ENCODE results near the gene SMTN.
"Not testable (repeated sequence)": the region's sequence is repeated elsewhere in the genome, so short reads cannot be mapped to it uniquely, and the experiment has no call there.

Gene SMTN

DNA sequence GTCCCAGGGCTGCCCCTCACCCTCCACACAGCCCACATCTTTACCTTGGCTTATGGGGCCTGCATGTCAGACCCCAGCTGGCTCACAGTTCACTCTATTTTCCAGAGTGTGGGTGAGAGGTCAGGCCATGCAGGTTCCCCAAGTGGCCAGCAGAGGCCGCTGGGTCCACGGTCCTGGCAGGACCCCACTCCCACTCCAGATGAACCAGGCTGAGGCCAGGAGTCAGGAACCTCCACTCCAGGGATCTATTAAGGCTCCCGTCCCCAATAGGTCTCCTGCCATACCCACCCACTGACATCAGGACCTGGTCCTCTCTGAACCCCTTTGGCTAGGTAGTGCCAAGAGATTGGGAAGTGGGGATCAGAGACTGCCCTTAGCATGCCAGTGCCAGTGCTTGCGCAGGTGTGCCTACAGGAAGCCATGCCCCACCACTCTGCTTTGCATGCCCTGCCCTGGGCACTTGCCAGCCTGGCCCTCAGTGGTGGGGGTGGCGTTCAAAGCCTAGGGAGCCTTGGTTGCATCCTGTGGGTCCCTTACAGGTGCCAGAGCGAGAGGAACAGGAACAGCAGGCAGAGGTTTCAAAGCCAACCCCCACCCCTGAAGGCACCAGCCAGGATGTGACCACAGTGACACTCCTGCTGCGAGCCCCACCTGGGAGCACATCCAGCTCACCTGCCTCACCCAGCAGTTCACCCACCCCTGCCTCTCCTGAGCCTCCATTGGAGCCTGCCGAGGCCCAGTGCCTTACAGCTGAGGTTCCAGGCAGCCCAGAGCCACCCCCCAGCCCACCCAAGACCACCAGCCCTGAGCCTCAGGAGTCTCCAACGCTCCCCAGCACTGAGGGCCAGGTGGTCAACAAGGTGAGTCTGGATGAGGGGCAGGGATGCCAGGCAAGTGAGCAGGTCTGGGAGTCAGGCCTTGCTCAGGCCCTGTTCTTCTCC is 8.3 kb downstream of the SMTN start:
- DNase-seq = peak in 33 of 51 donors; percentile 10 to 71 (median 33)

DNA sequence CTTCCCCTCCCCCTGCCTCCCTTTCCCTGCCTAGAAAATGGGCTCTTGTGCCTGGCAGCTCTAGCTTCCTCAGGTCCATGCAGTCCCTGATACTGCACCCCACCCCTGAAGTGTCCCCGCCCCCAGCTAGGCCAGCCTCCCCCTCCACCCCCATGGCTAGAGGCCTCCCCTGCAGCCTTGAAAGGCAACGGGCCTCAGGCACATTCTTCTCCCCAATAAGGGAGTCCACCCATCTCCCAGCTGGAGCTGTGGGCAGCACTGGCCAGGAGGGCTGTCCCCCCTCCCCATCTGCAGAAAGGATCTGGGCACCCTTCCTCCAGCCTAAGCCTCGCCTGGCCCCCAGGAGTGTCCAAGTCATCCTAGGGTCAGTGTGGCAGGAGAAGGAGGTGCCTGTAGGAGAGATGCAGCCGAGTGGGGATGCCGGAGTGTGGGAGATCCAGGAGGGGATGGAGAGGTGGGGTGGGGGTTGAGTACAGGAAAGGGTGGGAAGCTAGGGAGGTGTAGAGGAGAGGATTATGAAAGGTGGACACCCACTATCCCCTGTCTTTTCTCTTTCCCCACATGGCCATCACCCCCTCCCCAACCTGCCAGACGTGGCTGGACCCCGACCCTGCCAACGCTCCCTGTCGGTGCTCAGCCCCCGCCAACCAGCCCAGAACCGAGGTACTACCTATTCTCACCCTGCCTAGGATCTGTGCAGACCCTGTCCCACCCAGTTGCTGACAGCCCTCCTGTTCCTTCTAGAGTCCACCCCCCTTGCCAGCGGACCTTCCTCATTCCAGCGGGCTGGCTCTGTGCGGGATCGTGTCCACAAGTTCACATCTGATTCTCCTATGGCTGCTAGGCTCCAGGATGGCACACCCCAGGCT is 9.3 kb downstream of the SMTN start:
- no peak for DNase-seq

DNA sequence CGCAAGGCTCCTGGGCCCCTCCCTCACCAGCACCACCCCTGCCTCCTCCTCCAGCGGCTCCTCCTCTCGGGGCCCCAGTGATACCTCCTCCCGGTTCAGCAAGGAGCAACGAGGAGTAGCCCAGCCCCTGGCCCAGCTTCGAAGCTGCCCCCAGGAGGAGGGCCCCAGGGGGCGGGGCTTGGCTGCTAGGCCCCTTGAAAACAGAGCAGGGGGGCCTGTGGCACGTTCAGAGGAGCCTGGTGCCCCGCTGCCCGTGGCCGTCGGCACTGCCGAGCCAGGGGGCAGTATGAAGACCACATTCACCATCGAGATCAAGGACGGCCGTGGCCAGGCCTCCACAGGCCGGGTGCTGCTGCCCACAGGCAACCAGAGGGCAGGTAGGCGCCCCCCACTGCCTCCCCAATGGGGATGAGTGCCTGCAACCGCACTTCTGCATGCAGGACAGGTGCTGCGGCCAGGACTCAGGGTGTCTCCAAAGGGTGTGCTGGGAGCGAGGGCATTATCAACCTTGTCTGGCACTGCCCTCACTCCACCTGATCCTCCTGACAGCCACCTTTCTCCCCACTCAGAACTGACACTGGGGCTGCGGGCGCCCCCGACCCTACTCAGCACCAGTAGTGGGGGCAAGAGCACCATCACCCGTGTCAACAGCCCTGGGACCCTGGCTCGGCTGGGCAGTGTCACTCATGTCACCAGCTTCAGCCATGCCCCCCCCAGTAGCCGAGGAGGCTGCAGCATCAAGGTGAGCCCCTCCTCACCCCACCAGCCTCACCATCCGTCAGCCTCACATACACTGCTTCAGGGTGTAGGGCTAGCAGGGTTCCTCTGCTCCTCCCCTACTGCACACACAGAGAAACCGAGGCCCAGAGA is 10.2 kb downstream of the SMTN start:
- no peak for DNase-seq

DNA sequence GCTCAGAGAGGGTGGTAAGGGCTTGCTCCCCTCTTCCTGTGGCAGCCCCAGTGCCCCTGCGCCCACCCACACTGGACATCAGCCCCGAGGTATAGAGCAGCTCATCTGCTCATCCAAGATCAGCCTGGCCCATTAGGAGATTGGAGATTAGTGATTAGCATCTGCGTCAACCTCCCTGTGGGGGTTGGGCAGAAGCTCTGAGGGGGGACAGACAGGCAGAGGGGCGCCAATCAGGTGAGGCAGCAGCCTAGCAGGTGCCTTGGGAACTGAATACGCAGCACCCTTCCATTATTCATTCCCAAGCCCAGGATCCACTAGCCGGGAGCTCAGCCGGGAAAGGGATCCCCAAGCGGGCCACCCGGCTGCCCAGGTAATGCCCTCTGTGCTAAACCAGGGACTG is 11.0 kb downstream of the SMTN start:
- DNase-seq = no peak

DNA sequence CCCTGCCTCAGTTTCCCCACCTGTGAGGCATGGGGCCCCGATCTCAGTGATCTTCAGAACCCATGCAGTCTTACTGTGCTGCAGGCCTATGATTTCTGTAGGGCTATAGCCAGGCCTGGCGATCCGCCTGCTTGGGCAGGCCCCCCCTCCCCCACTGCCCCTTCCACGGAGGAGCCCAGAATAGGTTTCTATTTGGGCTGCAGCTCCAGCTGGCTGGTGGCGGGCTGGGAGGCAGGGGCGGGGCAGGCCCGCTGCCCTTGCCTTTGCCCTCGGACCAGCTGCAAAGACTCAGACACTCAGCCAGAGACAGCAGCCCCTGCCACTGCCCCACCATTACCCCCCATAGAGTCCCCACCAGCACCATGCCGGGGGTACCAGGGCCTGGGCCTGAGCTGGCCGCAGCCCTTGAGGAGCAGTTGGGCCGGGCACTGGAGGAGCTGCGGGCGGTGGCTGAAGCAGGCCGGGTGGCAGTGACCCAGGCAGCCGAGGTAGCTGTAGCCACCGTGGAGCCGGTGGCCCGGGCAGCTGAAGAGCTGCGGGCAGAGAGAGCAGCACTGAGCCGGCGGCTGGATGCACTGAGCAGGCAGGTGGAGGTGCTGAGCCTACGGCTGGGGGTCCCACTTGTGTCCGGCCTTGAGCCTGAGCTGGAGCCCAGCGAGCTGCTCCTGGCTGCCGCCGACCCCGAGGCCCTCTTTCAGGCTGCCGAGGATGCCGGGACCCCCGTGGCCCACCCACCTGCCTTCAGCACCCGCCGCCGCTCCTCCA is 12.2 kb downstream of the SMTN start:
- DNase-seq = peak in 31 of 51 donors; percentile 16 to 77 (median 51)

DNA sequence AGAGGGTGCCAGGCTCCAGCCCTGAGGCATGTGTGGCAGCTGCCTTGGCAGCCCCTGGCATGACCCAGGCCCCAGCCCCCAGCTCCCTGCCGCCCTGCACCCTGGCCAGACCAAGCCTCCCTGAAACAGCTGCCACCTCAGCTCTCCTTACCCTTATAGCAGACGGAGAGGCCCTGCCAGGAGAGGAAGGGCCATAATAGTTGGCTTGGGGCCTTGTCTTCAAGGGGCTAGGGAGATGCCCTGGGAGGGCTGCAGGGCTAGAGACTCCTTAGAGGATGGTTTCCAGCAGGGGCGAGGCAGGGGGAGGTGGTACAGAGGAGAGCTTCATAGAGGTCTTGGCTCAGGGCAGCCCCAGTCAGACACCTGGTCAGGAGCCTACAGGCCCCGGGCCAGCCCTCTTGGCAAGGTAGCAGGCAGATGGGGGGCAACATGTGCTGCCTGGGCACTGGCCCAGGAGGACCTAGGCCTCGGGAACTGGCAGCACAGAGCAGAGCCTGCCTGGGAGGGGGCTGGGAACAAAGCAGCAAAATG is 13.0 kb downstream of the SMTN start:
- peak in 23 of 51 donors; percentile 15 to 68 (median 41) for DNase-seq

DNA sequence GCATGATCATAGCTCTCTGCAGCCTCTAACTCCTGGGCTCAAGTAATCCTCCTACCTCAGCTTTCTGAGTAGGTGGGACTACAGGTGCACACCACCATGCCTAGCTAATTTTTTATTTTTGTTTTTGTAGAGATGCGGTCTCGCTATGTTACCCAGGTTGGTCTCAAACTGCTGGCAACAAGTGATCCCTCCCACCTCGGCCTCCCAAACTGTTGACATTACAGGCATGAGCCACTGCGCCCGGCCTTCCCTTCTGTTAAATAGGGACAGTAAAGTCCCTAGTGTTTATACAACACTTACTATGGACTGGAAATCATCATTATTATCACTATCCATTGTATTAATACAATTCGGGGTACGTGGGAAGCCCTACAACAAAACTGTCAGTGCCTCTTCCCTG is 13.6 kb downstream of the SMTN start:
- DNase-seq = no peak

DNA sequence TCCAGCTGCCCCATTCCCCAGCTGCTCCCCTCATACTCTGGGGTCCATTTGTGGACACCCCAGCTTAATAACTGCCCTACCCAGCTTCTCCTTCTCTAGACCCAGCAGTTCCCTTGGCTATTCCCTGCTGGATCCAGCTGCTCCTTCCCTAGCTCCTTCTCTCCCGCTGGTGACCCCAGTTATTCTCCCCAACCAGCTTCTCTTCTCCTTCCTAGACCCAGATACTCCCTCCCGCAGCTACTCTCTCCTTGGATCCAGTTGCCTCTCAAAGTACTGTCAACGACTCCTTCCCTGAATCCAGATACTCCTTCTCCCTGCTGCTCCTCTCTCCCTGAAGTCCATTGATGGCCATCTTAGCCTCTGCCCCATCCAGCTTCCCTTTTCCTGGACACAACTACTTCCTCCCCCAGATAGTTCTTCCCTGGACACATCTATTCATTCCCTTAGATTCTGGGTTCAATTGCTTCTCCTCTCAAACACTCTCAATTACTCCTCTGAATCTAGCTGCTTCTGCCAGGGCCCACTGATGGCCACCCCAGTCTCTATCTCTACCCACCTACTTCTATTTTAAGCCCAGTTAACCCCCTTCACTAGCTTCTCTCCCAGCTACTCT is 14.6 kb downstream of the SMTN start:
- no peak for DNase-seq

DNA sequence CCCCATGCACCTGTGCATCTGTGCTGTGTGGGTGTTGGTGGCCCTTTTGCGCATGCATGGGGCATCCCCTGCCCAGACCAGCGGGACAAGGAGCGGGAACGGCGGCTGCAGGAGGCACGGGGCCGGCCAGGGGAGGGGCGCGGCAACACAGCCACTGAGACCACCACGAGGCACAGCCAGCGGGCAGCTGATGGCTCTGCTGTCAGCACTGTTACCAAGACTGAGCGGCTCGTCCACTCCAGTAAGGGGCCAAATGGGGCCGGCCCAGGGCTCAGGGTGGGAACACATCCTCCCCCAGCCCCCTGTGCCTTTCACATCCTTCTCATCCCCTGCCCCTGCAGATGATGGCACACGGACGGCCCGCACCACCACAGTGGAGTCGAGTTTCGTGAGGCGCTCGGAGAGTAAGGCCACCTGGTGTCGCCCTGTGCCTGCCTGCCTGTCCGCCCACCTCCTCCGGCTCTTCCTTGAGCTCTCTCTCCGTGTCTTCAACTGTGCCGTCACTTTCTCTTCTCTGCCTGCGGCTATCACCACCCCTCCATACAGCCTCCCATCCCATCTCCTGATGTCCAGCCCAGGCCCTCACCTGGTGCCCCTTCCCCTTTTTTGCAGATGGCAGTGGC is 15.7 kb downstream of the SMTN start:
- no peak for DNase-seq

DNA sequence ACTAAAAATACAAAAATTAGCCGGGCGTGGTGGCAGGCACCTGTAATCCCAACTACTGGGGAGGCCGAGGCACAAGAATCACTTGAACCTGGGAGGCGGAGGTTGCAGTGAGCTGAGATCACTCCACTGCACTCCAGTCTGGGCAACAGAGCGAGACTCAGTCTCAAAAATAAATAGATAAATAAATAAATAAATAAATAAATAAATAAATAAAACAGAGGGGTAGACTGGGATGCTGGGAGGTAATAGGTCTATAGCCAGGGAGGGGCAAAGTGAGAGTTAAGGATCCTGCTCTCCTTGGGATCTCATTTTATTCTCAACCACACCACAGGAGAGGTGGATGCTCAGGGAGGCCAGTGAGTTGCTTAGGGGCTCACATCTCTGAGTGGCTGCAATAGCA is 16.4 kb downstream of the SMTN start:
- DNase-seq = not testable (repeated sequence)

DNA sequence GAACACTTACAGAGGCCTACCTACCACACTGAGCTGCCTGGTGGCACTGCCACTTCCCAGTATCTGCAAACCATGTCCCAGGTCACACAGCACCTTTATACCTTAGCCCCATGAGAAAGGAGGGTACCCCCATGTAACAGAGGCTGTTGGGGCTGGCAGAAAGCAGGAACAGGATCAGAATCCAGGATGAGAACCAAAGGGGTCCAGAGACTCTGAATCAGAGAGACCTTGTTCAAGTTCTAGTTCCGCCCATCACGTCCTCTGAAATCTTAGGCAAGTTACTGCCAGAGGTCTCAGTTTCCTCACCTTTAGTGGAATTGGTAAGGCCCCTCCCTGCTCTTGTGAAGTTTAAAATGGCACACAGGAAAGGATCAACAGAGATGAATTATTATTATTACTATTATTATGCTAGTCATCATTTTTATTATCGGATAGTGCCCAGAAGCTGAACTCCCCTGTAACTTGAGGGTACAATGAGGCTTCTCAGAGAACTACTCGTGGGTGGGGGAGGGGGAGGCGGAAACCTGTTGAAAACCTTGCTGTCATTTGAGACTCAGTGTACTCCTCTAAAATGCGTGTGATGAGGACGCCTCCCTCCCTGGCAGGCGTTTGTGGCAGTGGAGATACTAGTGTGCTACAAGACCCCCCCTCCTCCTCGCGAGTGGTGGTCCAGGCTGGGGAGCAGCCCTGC is 17.0 kb downstream of the SMTN start:
- DNase-seq = no peak

DNA sequence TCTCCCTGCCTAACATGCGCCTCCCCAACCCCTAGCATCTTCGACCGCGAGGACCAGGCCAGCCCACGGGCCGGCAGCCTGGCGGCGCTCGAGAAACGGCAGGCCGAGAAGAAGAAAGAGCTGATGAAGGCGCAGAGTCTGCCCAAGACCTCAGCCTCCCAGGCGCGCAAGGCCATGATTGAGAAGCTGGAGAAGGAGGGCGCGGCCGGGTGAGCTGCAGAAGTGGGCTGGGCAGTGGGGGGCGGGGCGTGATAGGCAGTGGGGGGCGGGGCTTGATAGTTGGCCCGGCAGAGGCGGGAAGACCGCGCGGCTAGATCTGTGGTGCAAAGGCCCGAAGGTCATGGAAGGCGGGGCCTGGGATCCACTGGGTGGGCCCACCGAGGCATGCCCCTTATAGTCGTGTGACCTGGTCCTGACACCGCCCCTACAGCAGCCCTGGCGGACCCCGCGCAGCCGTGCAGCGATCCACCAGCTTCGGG is 17.6 kb downstream of the SMTN start:
- peak in 5 of 51 donors; percentile 15 to 37 (median 22) for DNase-seq

DNA sequence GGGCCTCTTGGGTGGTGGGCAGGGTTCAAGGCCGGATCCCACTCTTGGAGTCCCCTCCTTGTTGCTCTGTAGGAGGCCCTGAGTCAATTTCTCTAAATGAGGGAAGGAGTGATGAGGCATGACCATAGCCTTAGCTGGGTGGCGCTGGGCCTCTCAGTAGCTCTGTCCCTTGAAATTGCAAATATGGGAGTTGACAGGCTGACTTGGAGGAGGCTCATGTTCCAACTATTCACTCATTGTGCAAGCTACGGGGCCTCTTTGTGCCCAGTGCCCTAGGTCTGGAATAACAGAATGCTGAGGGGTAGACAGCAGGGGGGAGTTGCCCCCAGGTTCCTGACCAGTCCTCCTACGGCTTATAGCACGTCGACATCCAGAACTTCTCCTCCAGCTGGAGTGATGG is 18.3 kb downstream of the SMTN start:
- no peak for DNase-seq

DNA sequence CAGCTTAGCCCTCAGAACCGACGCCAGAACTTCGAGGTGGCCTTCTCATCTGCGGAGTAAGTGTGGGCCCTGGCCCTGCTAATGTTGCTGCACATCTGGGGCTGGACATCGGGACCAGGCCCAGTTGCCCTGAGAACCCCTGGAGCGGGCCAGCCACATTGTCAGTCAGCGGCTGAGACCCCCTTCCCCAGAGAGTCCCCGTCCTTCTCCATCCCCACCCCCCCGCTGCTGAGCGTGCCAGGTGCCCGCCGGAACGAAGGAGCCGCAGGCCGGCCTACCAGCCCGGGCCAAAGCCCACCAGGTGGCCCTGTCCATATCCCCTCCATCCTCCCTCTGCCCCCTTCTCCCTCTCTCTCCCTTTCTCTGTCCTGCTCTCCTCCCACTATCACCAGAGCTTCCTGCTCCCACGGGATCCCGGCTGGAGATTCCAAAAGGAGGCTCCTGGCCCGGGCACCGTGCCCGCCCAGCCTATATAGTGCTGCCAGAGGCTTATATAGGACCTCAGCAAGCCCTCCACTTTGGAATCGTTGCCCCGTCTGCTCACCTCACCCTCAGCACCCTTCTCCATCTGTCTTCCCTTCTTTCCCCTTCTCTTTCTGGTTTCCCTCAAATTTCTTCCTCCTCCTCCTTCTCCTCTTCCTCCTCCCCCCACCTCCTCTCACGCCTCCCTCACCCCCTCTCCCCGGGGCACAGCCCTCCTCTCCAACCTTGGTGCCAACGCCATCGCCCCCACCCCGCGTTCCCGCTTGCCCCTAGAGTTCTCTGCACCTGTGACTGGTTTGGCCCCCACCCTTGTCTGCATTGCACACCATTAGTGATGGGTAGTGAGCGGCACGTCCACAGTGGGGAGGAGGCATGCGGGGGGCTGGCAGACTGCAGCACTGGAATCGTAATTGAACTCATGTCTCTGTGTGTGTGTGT is 19.0 kb downstream of the SMTN start:
- DNase-seq = no peak

DNA sequence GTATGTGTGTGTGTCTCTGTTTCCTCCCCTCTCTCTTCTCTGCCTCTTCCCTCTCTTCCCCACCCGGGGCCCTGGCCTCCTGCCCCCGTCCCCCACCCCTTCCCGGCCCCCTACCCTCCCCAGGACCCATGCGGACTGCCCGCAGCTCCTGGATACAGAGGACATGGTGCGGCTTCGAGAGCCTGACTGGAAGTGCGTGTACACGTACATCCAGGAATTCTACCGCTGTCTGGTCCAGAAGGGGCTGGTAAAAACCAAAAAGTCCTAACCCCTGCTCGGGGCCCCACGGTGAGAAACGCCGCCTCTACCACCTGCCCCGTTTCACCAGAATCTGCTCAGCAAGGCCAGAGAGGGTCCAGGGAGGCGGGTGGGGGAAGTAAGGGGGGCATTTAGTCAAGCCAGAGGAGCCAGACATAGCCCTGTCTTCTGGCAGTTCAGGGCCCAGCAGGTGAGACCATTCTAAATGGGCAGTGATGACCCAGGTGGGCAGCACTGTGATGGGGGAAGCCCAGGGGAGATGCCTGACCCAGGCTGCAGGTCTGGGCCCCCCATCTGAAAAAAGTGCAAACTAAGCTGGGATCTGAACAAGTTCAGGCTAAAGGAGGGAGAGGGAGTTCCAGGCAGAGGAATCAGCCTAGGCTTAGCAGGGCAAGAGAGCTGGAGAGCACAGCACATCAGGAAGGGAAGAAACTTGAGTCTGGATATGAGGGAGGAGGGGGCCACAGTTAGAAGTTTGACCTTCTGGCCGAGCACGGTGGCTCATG is 19.8 kb downstream of the SMTN start:
- no peak for DNase-seq

DNA sequence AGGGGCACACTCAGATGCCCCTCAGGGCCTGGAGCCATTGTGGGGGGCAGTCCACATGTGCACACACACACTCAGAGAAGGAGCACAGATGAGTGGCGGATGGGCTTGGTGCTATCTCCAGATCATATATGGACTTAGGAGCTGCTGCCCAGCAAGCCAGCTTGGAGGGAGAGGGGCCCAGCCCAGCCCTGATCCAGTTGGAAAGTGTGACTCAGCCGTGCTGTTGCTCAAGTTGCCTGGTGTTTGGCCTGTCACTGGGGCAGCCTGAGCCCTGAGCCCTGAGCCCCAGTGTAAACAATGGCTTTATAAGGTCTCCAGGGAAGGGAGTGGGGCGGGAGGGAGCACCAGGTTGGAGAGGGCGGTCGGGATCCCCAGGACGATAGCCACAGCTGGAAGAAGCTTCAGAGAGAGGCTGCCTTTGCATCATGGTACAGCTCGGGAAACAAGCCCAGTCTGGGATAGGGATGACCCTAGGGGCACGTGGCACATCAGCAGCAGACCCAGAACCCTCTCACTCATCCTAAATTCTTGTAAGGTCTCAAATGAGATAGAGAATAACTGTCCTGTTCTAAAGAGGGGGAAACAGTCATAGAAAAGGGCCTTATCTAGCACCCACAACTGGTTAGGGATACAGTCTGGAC is 21.4 kb downstream of the SMTN start:
- no peak for DNase-seq

Measured in hypothalamus (tissue), 51 donors.